NCI-H2081 treated with DMSO at 0.1 percent for 48 hours (cell line): ENCODE results near the gene BAX.
"Not testable (repeated sequence)": the region's sequence is repeated elsewhere in the genome, so short reads cannot be mapped to it uniquely, and the experiment has no call there.

Experiments
- DNase-seq: peaks from one replicate; lab custom pipeline; 2025; lab: John Stamatoyannopoulos, UW

BAX gene

GRCh38 chr19:48954595-48955307 is at the start of gene BAX:
TSS of gene BAX (plus strand) at chr19:48954875. CDS start at chr19:48954929, 54 bp downstream.
- DNase-seq: peak; percentile 89

GRCh38 chr19:48905664-48906063 is 49.0 kb upstream of the BAX start:
- no peak for DNase-seq

- DNase-seq: no peak
Observed at GRCh38 chr19:48906324-48906723, 48.4 kb upstream of the BAX start.

GRCh38 chr19:48907671-48908070 is 47.0 kb upstream of the BAX start:
- no peak for DNase-seq

- not testable (repeated sequence) for DNase-seq
Observed at GRCh38 chr19:48909424-48910077, 45.1 kb upstream of the BAX start.

- no peak for DNase-seq
Observed at GRCh38 chr19:48910803-48911202, 43.9 kb upstream of the BAX start.

GRCh38 chr19:48913114-48913889 is 41.4 kb upstream of the BAX start:
- no peak for DNase-seq

- DNase-seq: no peak
Observed at GRCh38 chr19:48914181-48914580, 40.5 kb upstream of the BAX start.

GRCh38 chr19:48915757-48916156 is 38.9 kb upstream of the BAX start:
- no peak for DNase-seq

GRCh38 chr19:48918071-48918470 is 36.6 kb upstream of the BAX start:
- DNase-seq: no peak

GRCh38 chr19:48918801-48919247 is 35.9 kb upstream of the BAX start:
- DNase-seq: no peak

- not testable (repeated sequence) for DNase-seq
Observed at GRCh38 chr19:48919271-48919670, 35.4 kb upstream of the BAX start.

- DNase-seq: no peak
Observed at GRCh38 chr19:48920949-48921348, 33.7 kb upstream of the BAX start.

- DNase-seq: no peak
Observed at GRCh38 chr19:48921721-48922500, 32.8 kb upstream of the BAX start.

GRCh38 chr19:48922548-48923490 is 31.9 kb upstream of the BAX start:
- no peak for DNase-seq

- no peak for DNase-seq
Observed at GRCh38 chr19:48925240-48925843, 29.3 kb upstream of the BAX start.

GRCh38 chr19:48925890-48926289 is 28.8 kb upstream of the BAX start:
- DNase-seq: not testable (repeated sequence)

GRCh38 chr19:48926909-48927308 is 27.8 kb upstream of the BAX start:
- no peak for DNase-seq

GRCh38 chr19:48927692-48928091 is 27.0 kb upstream of the BAX start:
- DNase-seq: not testable (repeated sequence)
